HG02798 (cell line): ENCODE results near the gene STIP1.

Source experiments
- ATAC-seq: cut with Tn5 transposase; IDR thresholded peaks from one replicate; pipeline ENCODE4 v1.9.1; 2021; ENCODE audit warnings: mild to moderate bottlenecking; ENCODE audit not compliant: unreplicated experiment, poor library complexity

STIP1 gene

GRCh38 chr11:64196626-64197025, 10.7 kb downstream of the STIP1 start:
- no peak for ATAC-seq

- ATAC-seq = no peak
These were observed 12.5 kb downstream of the STIP1 start for GRCh38 chr11:64198511-64198910.

- ATAC-seq = no peak
These were observed 15.6 kb downstream of the STIP1 start for GRCh38 chr11:64201543-64201942.

GRCh38 chr11:64202992-64203391, 17.0 kb downstream of the STIP1 start:
- ATAC-seq = no peak

GRCh38 chr11:64203421-64204079, 17.6 kb downstream of the STIP1 start:
- ATAC-seq = no peak

- no peak for ATAC-seq
These were observed 18.1 kb downstream of the STIP1 start for GRCh38 chr11:64204080-64204440.

- no peak for ATAC-seq
These were observed 18.6 kb downstream of the STIP1 start for GRCh38 chr11:64204464-64204989.

GRCh38 chr11:64206457-64207255, 20.7 kb downstream of the STIP1 start, which contains the start of gene FERMT3:
FERMT3 (plus strand) TSS chr11:64206721; CDS start chr11:64207365, 644 bp downstream.
- ATAC-seq = peak; percentile 5

GRCh38 chr11:64207256-64208085, 21.5 kb downstream of the STIP1 start:
- ATAC-seq = peak; percentile 53

GRCh38 chr11:64208086-64208795, 22.3 kb downstream of the STIP1 start:
- no peak for ATAC-seq

GRCh38 chr11:64208796-64209562, 23.0 kb downstream of the STIP1 start:
- ATAC-seq = no peak

- ATAC-seq = no peak
These were observed 23.5 kb downstream of the STIP1 start for GRCh38 chr11:64209563-64209843.

- no peak for ATAC-seq
These were observed 24.5 kb downstream of the STIP1 start for GRCh38 chr11:64210301-64211020.

- ATAC-seq = no peak
These were observed 25.4 kb downstream of the STIP1 start for GRCh38 chr11:64211181-64211872.

GRCh38 chr11:64216879-64217278, 30.9 kb downstream of the STIP1 start:
- no peak for ATAC-seq

- ATAC-seq = no peak
These were observed 32.8 kb downstream of the STIP1 start for GRCh38 chr11:64218628-64219353.

- ATAC-seq = no peak
These were observed 33.3 kb downstream of the STIP1 start for GRCh38 chr11:64219354-64219684.

GRCh38 chr11:64219755-64220154, 33.8 kb downstream of the STIP1 start:
- no peak for ATAC-seq
